ENCODE measurements around the gene EIF5. TPM values are rescaled to one million over a fixed set of nuclear protein-coding genes. Genes with fewer than 3 reads are reported as not detected.

The EIF5 gene
- total RNA-seq, 1 donor from 2014 or later = 330 TPM

- Histone ChIP-seq H3K9me3 (ENCODE audit: insufficient read depth, low read depth, low read length) (no peaks in the 10 kb centered on the region), H3K79me2 (ENCODE audit: insufficient read depth, low read length) (no peaks in the 10 kb centered on the region), H3K4me2 (ENCODE audit: low read length) (no peak overlapping the region), H3K36me3 (ENCODE audit: insufficient read depth, low read length) (no peaks in the 10 kb centered on the region), H4K20me1 (ENCODE audit: insufficient read depth, low read length) (no peaks in the 10 kb centered on the region), H3K4me1 (ENCODE audit: insufficient read depth, low read length) (peaks cover 12% of the 10 kb centered on the region), H3K9ac (ENCODE audit: low read length) (no peak overlapping the region), H3K27ac (ENCODE audit: low read depth, low read length) (no peak overlapping the region), H3K27me3 (ENCODE audit: insufficient read depth, low read length) (no peaks in the 10 kb centered on the region), H3K4me3 (ENCODE audit: insufficient read depth, low read depth, low read length) (no peak overlapping the region), H2AFZ (ENCODE audit: low read depth, low read length) (no peak overlapping the region)
- H3K36me3 Mint-ChIP-seq (ENCODE audit: low read depth, unreplicated experiment) = peaks cover 3% of the 10 kb centered on the region
- no peak overlapping the region for H3K27ac Mint-ChIP-seq (ENCODE audit: unreplicated experiment)
- no peak overlapping the region for H3K4me3 Mint-ChIP-seq (ENCODE audit: unreplicated experiment)
- peaks cover 16% of the 10 kb centered on the region for H3K4me1 Mint-ChIP-seq (ENCODE audit: low read depth, unreplicated experiment)
- H3K9me3 Mint-ChIP-seq (ENCODE audit: unreplicated experiment) = peaks cover 6% of the 10 kb centered on the region
- no peaks in the 10 kb centered on the region for H3K27me3 Mint-ChIP-seq (ENCODE audit: low read depth, unreplicated experiment)
- DNase-seq (ENCODE audit: low read depth) = no peak
- TF ChIP-seq CTCF (IDR thresholded peaks at IDR 0.05; ENCODE audit: insufficient read depth, low read depth, low read length) (no peak), EZH2 (IDR thresholded peaks at IDR 0.05; ENCODE audit: insufficient read depth, low read length) (no peak)
- no peak for FAIRE-seq
These were observed 36.0 kb downstream of the EIF5 start for GRCh38 chr14:103370087-103370486.

GRCh38 chr14:103372017-103372416 lies 38.0 kb downstream of the EIF5 start:
- peak overlapping the region; percentile 56 for H3K4me2 ChIP-seq (ENCODE audit: low read length)
- H3K27ac Mint-ChIP-seq (ENCODE audit: unreplicated experiment) = peak overlapping the region; percentile 94

More at GRCh38 chr14:103372017-103372416, 38.0 kb downstream of the EIF5 start:
- DNase-seq (ENCODE audit: low read depth) (no peak), FAIRE-seq (no peak)
- no peaks in the 10 kb centered on the region for H3K27me3 Mint-ChIP-seq (ENCODE audit: low read depth, unreplicated experiment)
- Histone ChIP-seq H3K9me3 (ENCODE audit: insufficient read depth, low read depth, low read length) (no peaks in the 10 kb centered on the region), H2AFZ (ENCODE audit: low read depth, low read length) (no peak overlapping the region), H3K4me1 (ENCODE audit: insufficient read depth, low read length) (peaks cover 12% of the 10 kb centered on the region), H3K79me2 (ENCODE audit: insufficient read depth, low read length) (no peaks in the 10 kb centered on the region), H3K9ac (ENCODE audit: low read length) (peak overlapping the region; percentile 9), H3K4me3 (ENCODE audit: insufficient read depth, low read depth, low read length) (no peak overlapping the region), H3K27me3 (ENCODE audit: insufficient read depth, low read length) (no peaks in the 10 kb centered on the region), H4K20me1 (ENCODE audit: insufficient read depth, low read length) (no peaks in the 10 kb centered on the region), H3K27ac (ENCODE audit: low read depth, low read length) (peak overlapping the region; percentile 74), H3K36me3 (ENCODE audit: insufficient read depth, low read length) (no peaks in the 10 kb centered on the region)
- TF ChIP-seq EZH2 (IDR thresholded peaks at IDR 0.05; ENCODE audit: insufficient read depth, low read length) (no peak), CTCF (IDR thresholded peaks at IDR 0.05; ENCODE audit: insufficient read depth, low read depth, low read length) (no peak)
- peaks cover 4% of the 10 kb centered on the region for H3K9me3 Mint-ChIP-seq (ENCODE audit: unreplicated experiment)
- no peaks in the 10 kb centered on the region for H3K36me3 Mint-ChIP-seq (ENCODE audit: low read depth, unreplicated experiment)
- peak overlapping the region; percentile 69 for H3K4me3 Mint-ChIP-seq (ENCODE audit: unreplicated experiment)
- H3K4me1 Mint-ChIP-seq (ENCODE audit: low read depth, unreplicated experiment) = peaks cover 16% of the 10 kb centered on the region

All from astrocyte (in vitro differentiated cells and primary cell).